Activated CD4-positive, alpha-beta T cell treated with anti-CD3 and anti-CD28 coated beads for 36 hours (primary cell): ENCODE measurements around the gene DPEP3. TPM values are rescaled to one million over a fixed set of nuclear protein-coding genes. Genes with fewer than 3 reads are reported as not detected.
"Not testable (repeated sequence)": the region's sequence is repeated elsewhere in the genome, so short reads cannot be mapped to it uniquely, and the experiment has no call there.

Source experiments
- ATAC-seq: fragments of 200-7000 bp; cut with Tn5 transposase; one replicate; pipeline ENCODE4 v1.10.0; 2021; ENCODE audit warnings: mild to moderate bottlenecking, moderate library complexity
- CTCF ChIA-PET: fragments of 350-600 bp; sonication (Branson Sonifier 250); formaldehyde crosslinking; loops from one replicate; lab custom pipeline; 2021; ENCODE audit warnings: antibody characterized with exemption; lab: Charles Lee
- POLR2A ChIA-PET: fragments of 350-600 bp; sonication (Branson Sonifier 250); formaldehyde crosslinking; loops from one replicate; lab custom pipeline; 2021; ENCODE audit warnings: antibody characterized with exemption, inconsistent platforms; lab: Charles Lee
- DNase-seq: peaks from one replicate; pipeline ENCODE4 v3.0.0-alpha.2; 2020
- H3K27ac Mint-ChIP-seq: one replicate; pipeline ENCODE4 v1.8.0; 2021; ENCODE audit warnings: mixed read lengths
- H3K27me3 Mint-ChIP-seq: one replicate; pipeline ENCODE4 v1.8.0; 2021; ENCODE audit warnings: mixed read lengths
- H3K36me3 Mint-ChIP-seq: one replicate; pipeline ENCODE4 v1.8.0; 2021; ENCODE audit warnings: low read depth, mixed read lengths
- H3K4me1 Mint-ChIP-seq: one replicate; pipeline ENCODE4 v1.8.0; 2021; ENCODE audit warnings: mixed read lengths
- H3K4me3 Mint-ChIP-seq: one replicate; pipeline ENCODE4 v1.8.0; 2021; ENCODE audit warnings: mild to moderate bottlenecking, moderate library complexity, mixed read lengths
- H3K9me3 Mint-ChIP-seq: one replicate; pipeline ENCODE4 v1.8.0; 2021; ENCODE audit warnings: low read depth, mixed read lengths
- intact Hi-C, 2 experiments: fragments of 100-400 bp; cut with DNase I in 1 of 2; cut with micrococcal nuclease in 1 of 2; formaldehyde crosslinking; loops; one replicate each; pipeline versions ENCODE4 v1.14.2 to v1.15.1; 2022 to 2024; cut with DNase I, micrococcal nuclease
- total RNA-seq, 2 experiments: library from RNA; stranded (reverse); gene quantifications; one replicate each; pipeline ENCODE4 v1.2.3, GENCODE V29; 2021

The DPEP3 gene
- total RNA-seq, 2 experiments from 2014 or later, result 0.11 TPM; not detected in 1

GRCh38 chr16:67994040-67994408, 13.7 kb upstream of the DPEP3 start:
- POLR2A ChIA-PET, H3K27me3 Mint-ChIP-seq, H3K9me3 Mint-ChIP-seq, DNase-seq, H3K36me3 Mint-ChIP-seq, intact Hi-C loops: not testable (repeated sequence)
- ATAC-seq, result peak; percentile 28
- Mint-ChIP-seq H3K27ac (peak overlapping the region; percentile 96), H3K4me1 (peaks cover 44% of the 10 kb centered on the region), H3K4me3 (peak overlapping the region; percentile 69)
- CTCF ChIA-PET, result interaction anchor here (0.6 to 2.4 kb wide), 9 partner anchors 8 to 236 kb away, joined by 3 to 11 read pairs (median 6); partner anchors contain the start of genes DDX28 and DUS2

- ATAC-seq (peak; percentile 89), DNase-seq (peak; percentile 92)
- Mint-ChIP-seq H3K27me3 (no peaks in the 10 kb centered on the region), H3K4me1 (peaks cover 38% of the 10 kb centered on the region), H3K4me3 (peak overlapping the region; percentile 69), H3K27ac (peak overlapping the region; percentile 96), H3K9me3 (no peaks in the 10 kb centered on the region), H3K36me3 (no peaks in the 10 kb centered on the region)
- intact Hi-C loops, result loop anchor here (1.0 to 2.0 kb wide), 7 partner anchors 25 to 236 kb away; partner anchors contain the start of genes DDX28 (in 2 of the 2), DUS2 (in 2 of the 2) and SLC12A4 (in 1 of the 2)
- ChIA-PET POLR2A (no interaction called here), CTCF (interaction anchor here (0.9 to 2.4 kb wide), 7 partner anchors 9 to 53 kb away, joined by 3 to 11 read pairs (median 6); partner anchors contain the start of genes DDX28 and DUS2)
Observed at GRCh38 chr16:67993207-67994039, 13.1 kb upstream of the DPEP3 start.

GRCh38 chr16:67992661-67993206, 12.4 kb upstream of the DPEP3 start:
- Mint-ChIP-seq H3K4me3 (no peak overlapping the region), H3K36me3 (no peaks in the 10 kb centered on the region), H3K27me3 (no peaks in the 10 kb centered on the region), H3K9me3 (no peaks in the 10 kb centered on the region), H3K4me1 (peaks cover 36% of the 10 kb centered on the region), H3K27ac (peak overlapping the region; percentile 43)
- ATAC-seq, result no peak
- no peak for DNase-seq
- ChIA-PET CTCF (interaction anchor here (0.8 to 1.6 kb wide), 5 partner anchors 13 to 73 kb away, joined by 3 to 6 read pairs (median 3); partner anchors contain the start of genes DDX28 and DUS2), POLR2A (no interaction called here)
- intact Hi-C loops, result loop anchor here (1.0 to 2.0 kb wide), 7 partner anchors 24 to 237 kb away; partner anchors contain the start of genes DDX28 (in 2 of the 2), DUS2 (in 2 of the 2) and SLC12A4 (in 1 of the 2)

- H3K27me3 Mint-ChIP-seq, result no peaks in the 10 kb centered on the region
- intact Hi-C loops, result no loop called here
- no peak overlapping the region for H3K4me3 Mint-ChIP-seq
- POLR2A ChIA-PET, result no interaction called here
- H3K4me1 Mint-ChIP-seq, result peaks cover 21% of the 10 kb centered on the region
- ATAC-seq (no peak), DNase-seq (no peak)
- no peaks in the 10 kb centered on the region for H3K36me3 Mint-ChIP-seq
- CTCF ChIA-PET, result no interaction called here
- H3K27ac Mint-ChIP-seq, result peak overlapping the region; percentile 47
- H3K9me3 Mint-ChIP-seq, result no peaks in the 10 kb centered on the region
Observed at GRCh38 chr16:67990018-67990386, 9.7 kb upstream of the DPEP3 start.

GRCh38 chr16:67989322-67990017, 9.2 kb upstream of the DPEP3 start:
- DNase-seq (no peak), ATAC-seq (no peak)
- intact Hi-C loops, result no loop called here
- H3K9me3 Mint-ChIP-seq, result no peaks in the 10 kb centered on the region
- ChIA-PET CTCF (interaction anchor here (0.5 kb wide), 1 partner anchor 9 kb away, joined by 3 read pairs; the partner anchor contains the start of gene DPEP2), POLR2A (no interaction called here)
- H3K27ac Mint-ChIP-seq, result no peak overlapping the region
- H3K4me1 Mint-ChIP-seq, result peaks cover 22% of the 10 kb centered on the region
- H3K36me3 Mint-ChIP-seq, result no peaks in the 10 kb centered on the region
- H3K4me3 Mint-ChIP-seq, result no peak overlapping the region
- no peaks in the 10 kb centered on the region for H3K27me3 Mint-ChIP-seq

- DNase-seq, result no peak
- H3K4me1 Mint-ChIP-seq, result peaks cover 26% of the 10 kb centered on the region
- no peaks in the 10 kb centered on the region for H3K27me3 Mint-ChIP-seq
- ChIA-PET CTCF (interaction anchor here (1.4 kb wide), 1 partner anchor 10 kb away, joined by 5 read pairs; the partner anchor contains the start of gene DPEP2), POLR2A (no interaction called here)
- H3K9me3 Mint-ChIP-seq, result no peaks in the 10 kb centered on the region
- H3K4me3 Mint-ChIP-seq, result no peak overlapping the region
- H3K27ac Mint-ChIP-seq, result no peak overlapping the region
- intact Hi-C loops, result no loop called here
- H3K36me3 Mint-ChIP-seq, result no peaks in the 10 kb centered on the region
- no peak for ATAC-seq
Observed at GRCh38 chr16:67988675-67989074, 8.4 kb upstream of the DPEP3 start.

- no peak overlapping the region for H3K4me3 Mint-ChIP-seq
- ChIA-PET POLR2A (interaction anchor here (1.3 kb wide), 1 partner anchor 12 kb away, joined by 3 read pairs; the partner anchor contains the start of gene DPEP2), CTCF (interaction anchor here (0.6 to 1.4 kb wide), 5 partner anchors 11 to 138 kb away, joined by 3 to 5 read pairs (median 3); partner anchors contain the start of genes CTRL and DPEP2)
- H3K27me3 Mint-ChIP-seq, result no peaks in the 10 kb centered on the region
- no peak for DNase-seq
- intact Hi-C loops, result no loop called here
- no peaks in the 10 kb centered on the region for H3K9me3 Mint-ChIP-seq
- no peaks in the 10 kb centered on the region for H3K36me3 Mint-ChIP-seq
- no peak for ATAC-seq
- peak overlapping the region; percentile 1 for H3K27ac Mint-ChIP-seq
- peaks cover 28% of the 10 kb centered on the region for H3K4me1 Mint-ChIP-seq
Observed at GRCh38 chr16:67987460-67988160, 7.3 kb upstream of the DPEP3 start.

- ChIA-PET POLR2A (interaction anchor here (1.3 kb wide), 1 partner anchor 12 kb away, joined by 3 read pairs; the partner anchor contains the start of gene DPEP2), CTCF (interaction anchor here (0.6 to 1.5 kb wide), 6 partner anchors 12 to 241 kb away, joined by 3 to 4 read pairs (median 3); partner anchors contain the start of genes CTRL and PSMB10)
- Mint-ChIP-seq H3K4me1 (peaks cover 25% of the 10 kb centered on the region), H3K27ac (no peak overlapping the region), H3K27me3 (no peaks in the 10 kb centered on the region), H3K36me3 (no peaks in the 10 kb centered on the region), H3K9me3 (no peaks in the 10 kb centered on the region), H3K4me3 (no peak overlapping the region)
- no peak for DNase-seq
- intact Hi-C loops, result no loop called here
- ATAC-seq, result no peak
Observed at GRCh38 chr16:67986949-67987348, 6.7 kb upstream of the DPEP3 start.

GRCh38 chr16:67982011-67982696, 1.9 kb upstream of the DPEP3 start:
- CTCF ChIA-PET, result interaction anchor here (1.1 to 3.5 kb wide), 3 partner anchors 13 to 24 kb away, joined by 4 to 11 read pairs (median 4); no protein-coding TSS in a partner anchor
- Mint-ChIP-seq H3K9me3 (no peaks in the 10 kb centered on the region), H3K4me1 (peaks cover 25% of the 10 kb centered on the region), H3K4me3 (no peak overlapping the region), H3K36me3 (no peaks in the 10 kb centered on the region), H3K27me3 (no peaks in the 10 kb centered on the region), H3K27ac (no peak overlapping the region)
- POLR2A ChIA-PET, result interaction anchor here (0.6 kb wide), 3 partner anchors 22 to 339 kb away, joined by 3 to 4 read pairs (median 3); no protein-coding TSS in a partner anchor
- ATAC-seq (no peak), DNase-seq (no peak)
- intact Hi-C loops, result no loop called here
